Spinal cord (tissue), 10 donors: Measurements from ENCODE around the gene MTCL1. TPM values are rescaled to one million over a fixed set of nuclear protein-coding genes. Genes with fewer than 3 reads are reported as not detected.
A peak's percentile ranks its signal among the peaks of the same experiment; 100 is the strongest.

ENCODE experiments used
- DNase-seq, 6 donors: peaks; one replicate each; pipeline versions ENCODE4 v3.0.0 to v3.0.0-alpha.2; 2013 to 2015; ENCODE audit warnings: low spot score in 6 of 6, low read depth in 4 of 6
- H3K27ac ChIP-seq: one replicate; pipeline ENCODE4 v1.5.1; 2013; ENCODE audit warnings: low read depth, low read length, control low read depth
- H3K27me3 ChIP-seq: one replicate; pipeline ENCODE4 v1.6.1; 2013; ENCODE audit warnings: low read length; ENCODE audit not compliant: control insufficient read depth, insufficient read depth
- H3K36me3 ChIP-seq: one replicate; pipeline ENCODE4 v1.6.1; 2013; ENCODE audit warnings: low read length; ENCODE audit not compliant: control insufficient read depth, insufficient read depth
- H3K4me1 ChIP-seq: one replicate; pipeline ENCODE4 v1.6.1; 2013; ENCODE audit warnings: low read length; ENCODE audit not compliant: control insufficient read depth, insufficient read depth
- H3K4me3 ChIP-seq: one replicate; pipeline ENCODE4 v1.5.1; 2013; ENCODE audit warnings: low read depth, low read length, control low read depth
- H3K9me3 ChIP-seq: one replicate; pipeline ENCODE4 v1.6.1; 2013; ENCODE audit warnings: low read length; ENCODE audit not compliant: control insufficient read depth, insufficient read depth
- WGBS: methylation state at CpG from one replicate; pipeline ENCODE4 v1.1.5; 2013; ENCODE audit warnings: missing lambda C conversion rate; ENCODE audit not compliant: insufficient coverage; 5-methylcytosine and 5-hydroxymethylcytosine counted together
- polyA plus RNA-seq, 2 donors: library from polyadenylated mRNA; unstranded; fragments of 120-200 nt; gene quantifications; one replicate each; pipeline ENCODE4 v1.2.1, GENCODE V29; 2013; ENCODE audit not compliant: insufficient read length in 2 of 2
- total RNA-seq, 2 donors: library from RNA; depleted of rRNA in 1 of 2; stranded (reverse); fragments of 120-200 nt in 1 of 2; fragments of >200 nt in 1 of 2; gene quantifications; one replicate each; pipeline versions ENCODE4 v1.2.3 to v1.2.4, GENCODE V29; 2013 to 2014
- donor health status: healthy.

Gene MTCL1
- total and polyA plus RNA-seq, 4 donors = 11.3 to 24.8 (median 19.2) TPM

DNA sequence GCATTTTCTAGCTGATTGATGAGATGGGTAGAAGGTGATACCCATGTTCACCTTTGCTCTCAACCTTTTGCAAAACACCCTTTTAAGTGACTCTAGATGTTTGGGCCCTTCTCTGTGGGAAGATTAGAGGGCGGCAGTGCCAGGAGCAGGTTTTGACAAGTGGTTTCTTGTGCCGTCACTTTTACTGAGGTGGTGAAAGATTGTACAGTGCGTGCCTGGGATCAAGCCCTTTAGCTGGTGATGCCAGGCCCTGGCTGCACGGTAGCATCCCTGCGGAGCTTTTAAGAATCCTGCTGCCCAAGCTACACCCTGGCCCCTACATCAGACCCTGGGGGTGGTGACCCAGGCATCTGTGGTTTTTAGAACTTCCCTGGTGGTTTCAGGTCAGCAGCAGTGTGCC is 29.1 kb downstream of the MTCL1 start:
- 78% methylated on average over 5 of the region's 5 CpGs for WGBS
- no peak overlapping the region for H3K4me3 ChIP-seq
- H3K27ac ChIP-seq = no peak overlapping the region
- H3K4me1 ChIP-seq = peaks cover 14% of the 10 kb centered on the region
- no peaks in the 10 kb centered on the region for H3K9me3 ChIP-seq
- no peak for DNase-seq
- no peaks in the 10 kb centered on the region for H3K27me3 ChIP-seq
- peaks cover 11% of the 10 kb centered on the region for H3K36me3 ChIP-seq

DNA sequence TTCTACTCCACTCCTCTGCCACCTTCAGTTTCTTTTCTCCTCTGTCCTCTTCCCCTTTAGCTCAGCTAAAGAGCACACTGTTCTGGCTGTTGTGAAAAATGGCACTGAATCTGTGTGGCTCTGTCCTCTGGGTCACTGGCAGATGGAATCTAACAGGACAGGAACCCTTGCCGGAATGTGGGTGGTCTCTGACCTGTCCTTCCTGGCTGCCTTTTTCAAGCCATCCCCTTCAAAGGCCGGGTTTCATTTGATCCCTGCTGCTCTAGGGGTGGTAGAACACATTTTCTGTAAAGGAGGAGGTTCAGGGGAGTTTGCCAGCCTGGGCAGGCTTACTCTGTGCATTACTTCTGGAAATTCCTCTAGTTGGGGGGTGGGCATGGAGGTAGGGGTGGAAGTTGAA is 29.9 kb downstream of the MTCL1 start:
- WGBS = 38% methylated on average over 1 of the region's 2 CpGs
- peaks cover 14% of the 10 kb centered on the region for H3K4me1 ChIP-seq
- no peaks in the 10 kb centered on the region for H3K9me3 ChIP-seq
- DNase-seq = no peak
- no peaks in the 10 kb centered on the region for H3K27me3 ChIP-seq
- H3K4me3 ChIP-seq = no peak overlapping the region
- no peak overlapping the region for H3K27ac ChIP-seq
- H3K36me3 ChIP-seq = peaks cover 11% of the 10 kb centered on the region

DNA sequence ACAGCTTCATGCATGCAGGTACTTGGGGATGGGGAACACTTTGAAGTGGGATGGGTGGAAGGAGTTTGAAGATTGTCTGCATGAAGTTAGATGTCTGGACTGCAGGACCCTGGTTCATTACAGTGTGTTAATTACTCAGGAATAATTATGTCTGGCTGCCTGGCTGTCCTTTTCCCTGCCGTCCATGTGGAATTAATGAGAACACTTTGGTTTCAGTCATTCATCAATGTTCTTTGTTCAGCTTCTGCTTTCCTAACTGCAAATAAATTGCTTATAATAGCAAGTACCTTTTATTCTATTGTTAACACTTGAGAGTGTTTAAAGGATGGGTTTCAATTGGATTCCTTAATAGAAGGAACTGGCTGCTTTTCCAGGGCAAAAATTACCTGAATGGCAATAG is 35.8 kb downstream of the MTCL1 start:
- DNase-seq = peak in 3 of 6 donors; percentile 38 to 74 (median 71)
- peaks cover 4% of the 10 kb centered on the region for H3K36me3 ChIP-seq
- no peak overlapping the region for H3K27ac ChIP-seq
- peaks cover 7% of the 10 kb centered on the region for H3K4me1 ChIP-seq
- no CpG with 5 or more reads among the region's 1 CpG for WGBS
- H3K9me3 ChIP-seq = no peaks in the 10 kb centered on the region
- no peak overlapping the region for H3K4me3 ChIP-seq
- no peaks in the 10 kb centered on the region for H3K27me3 ChIP-seq

DNA sequence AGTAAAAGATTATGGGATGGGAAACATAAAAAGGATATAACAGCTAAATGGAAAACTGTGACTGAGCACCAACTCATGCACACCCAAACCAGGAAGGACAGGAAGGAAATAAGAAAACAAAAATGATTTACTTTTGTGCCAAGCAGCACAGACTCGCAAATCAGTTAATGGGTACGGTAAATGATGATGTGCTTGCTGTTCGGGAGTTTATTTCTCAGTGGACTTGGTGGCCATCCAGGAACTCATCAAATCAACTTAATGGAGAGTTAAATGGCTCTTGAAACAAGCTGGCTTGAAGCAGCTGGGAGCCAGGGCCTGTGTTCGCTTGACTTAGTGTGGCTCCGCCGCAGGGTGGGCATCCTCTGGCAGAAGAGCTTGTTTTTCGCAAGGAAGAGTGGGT is 36.2 kb downstream of the MTCL1 start:
- WGBS = 15% methylated on average over 7 of the region's 7 CpGs
- Histone ChIP-seq H3K36me3 (peaks cover 4% of the 10 kb centered on the region), H3K27me3 (no peaks in the 10 kb centered on the region), H3K27ac (no peak overlapping the region), H3K9me3 (no peaks in the 10 kb centered on the region), H3K4me3 (no peak overlapping the region), H3K4me1 (peaks cover 7% of the 10 kb centered on the region)
- peak; percentile 29 to 94 (median 64) for DNase-seq

DNA sequence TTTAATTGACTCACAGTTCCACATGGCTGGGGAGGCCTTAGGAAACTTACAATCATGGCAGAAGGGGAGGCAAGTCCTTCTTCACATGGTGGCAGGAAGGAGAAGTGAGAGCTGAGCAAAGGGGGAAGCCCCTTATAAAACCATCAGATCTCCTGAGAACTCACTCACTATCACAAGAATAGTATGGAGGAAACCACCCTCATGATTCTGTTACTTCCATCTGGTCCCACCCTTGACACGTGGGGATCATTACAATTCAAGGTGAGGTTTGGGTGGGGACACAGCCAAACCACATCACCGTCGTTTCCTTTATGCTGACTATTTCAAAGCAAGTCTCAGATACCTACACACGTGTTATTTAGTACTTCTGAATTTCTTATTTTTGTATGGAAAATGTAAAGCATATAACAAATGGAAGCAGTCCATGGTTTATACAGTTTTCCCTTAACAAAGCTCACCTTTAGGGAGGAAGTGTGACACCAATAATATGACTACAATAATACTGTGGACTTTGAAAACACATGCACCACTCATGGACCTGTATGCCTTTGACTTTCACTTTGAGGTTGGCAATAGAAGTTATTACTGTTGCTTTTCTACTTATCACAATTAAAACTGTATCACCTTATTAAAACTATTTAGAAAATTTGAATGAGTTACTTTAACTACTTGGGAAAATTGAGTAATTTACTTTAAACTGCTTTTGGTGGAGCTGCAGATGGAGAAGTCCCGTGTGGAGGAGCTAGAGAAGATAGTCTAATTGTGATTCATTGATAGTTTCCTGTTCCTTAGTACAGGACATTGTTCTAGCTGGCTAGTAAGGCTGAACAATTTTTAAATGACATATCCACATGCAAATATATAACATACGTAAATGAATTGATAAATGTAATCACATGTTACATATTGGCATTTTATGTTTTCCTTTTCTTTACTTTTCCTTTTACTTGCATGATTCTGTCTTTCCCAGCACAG is 37.3 kb downstream of the MTCL1 start:
- Histone ChIP-seq H3K27ac (no peak overlapping the region), H3K27me3 (no peaks in the 10 kb centered on the region), H3K9me3 (no peaks in the 10 kb centered on the region), H3K36me3 (peaks cover 6% of the 10 kb centered on the region), H3K4me3 (no peak overlapping the region), H3K4me1 (peaks cover 7% of the 10 kb centered on the region)
- WGBS = no CpG with 5 or more reads among the region's 6 CpGs
- DNase-seq = no peak

DNA sequence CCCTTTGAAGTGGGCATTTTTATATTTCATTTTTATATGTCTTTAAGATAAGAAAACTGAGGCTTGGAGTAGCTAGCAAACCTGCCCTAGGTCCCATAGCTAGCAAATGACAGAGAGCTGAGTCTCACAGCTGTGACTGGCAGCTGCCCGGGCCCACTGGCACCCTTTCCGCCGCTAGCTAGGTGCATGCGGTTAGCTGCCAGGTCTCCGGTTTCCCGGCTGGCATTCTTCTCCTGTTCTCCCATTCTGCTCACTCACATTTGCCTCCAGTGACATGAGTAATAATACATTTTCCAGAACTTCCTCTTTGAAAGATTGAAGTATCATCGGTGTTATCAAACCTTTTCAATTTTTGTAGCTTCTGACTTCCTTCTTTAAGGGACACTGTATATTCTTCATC is 38.7 kb downstream of the MTCL1 start:
- 87% methylated on average over 3 of the region's 7 CpGs for WGBS
- H3K36me3 ChIP-seq = peaks cover 12% of the 10 kb centered on the region
- H3K9me3 ChIP-seq = no peaks in the 10 kb centered on the region
- H3K4me1 ChIP-seq = peaks cover 7% of the 10 kb centered on the region
- H3K27ac ChIP-seq = no peak overlapping the region
- H3K4me3 ChIP-seq = no peak overlapping the region
- H3K27me3 ChIP-seq = no peaks in the 10 kb centered on the region
- DNase-seq = no peak

DNA sequence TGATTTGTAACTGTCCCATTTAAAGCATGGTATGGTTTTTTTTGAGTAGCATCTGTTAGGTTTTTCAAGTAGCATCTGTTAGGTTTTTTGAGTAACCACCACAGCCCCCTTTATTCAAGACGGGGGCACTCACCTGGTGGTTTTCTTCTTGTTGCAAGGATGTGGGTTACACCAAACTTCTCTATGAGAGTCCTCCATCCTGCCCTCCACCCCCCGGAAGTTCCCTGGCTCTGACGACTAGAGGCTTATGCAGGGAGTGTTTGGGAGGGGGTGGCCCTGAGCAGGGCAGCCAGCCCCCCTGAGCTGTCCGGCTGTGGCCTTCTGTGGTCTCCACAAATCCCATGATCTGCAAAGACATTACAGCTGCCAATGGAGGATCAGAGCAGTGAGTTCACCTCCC is 39.3 kb downstream of the MTCL1 start:
- DNase-seq = no peak
- Histone ChIP-seq H3K36me3 (peaks cover 12% of the 10 kb centered on the region), H3K27ac (no peak overlapping the region), H3K4me3 (no peak overlapping the region), H3K4me1 (peaks cover 7% of the 10 kb centered on the region), H3K9me3 (no peaks in the 10 kb centered on the region), H3K27me3 (no peaks in the 10 kb centered on the region)
- WGBS = 90% methylated on average over 2 of the region's 4 CpGs

DNA sequence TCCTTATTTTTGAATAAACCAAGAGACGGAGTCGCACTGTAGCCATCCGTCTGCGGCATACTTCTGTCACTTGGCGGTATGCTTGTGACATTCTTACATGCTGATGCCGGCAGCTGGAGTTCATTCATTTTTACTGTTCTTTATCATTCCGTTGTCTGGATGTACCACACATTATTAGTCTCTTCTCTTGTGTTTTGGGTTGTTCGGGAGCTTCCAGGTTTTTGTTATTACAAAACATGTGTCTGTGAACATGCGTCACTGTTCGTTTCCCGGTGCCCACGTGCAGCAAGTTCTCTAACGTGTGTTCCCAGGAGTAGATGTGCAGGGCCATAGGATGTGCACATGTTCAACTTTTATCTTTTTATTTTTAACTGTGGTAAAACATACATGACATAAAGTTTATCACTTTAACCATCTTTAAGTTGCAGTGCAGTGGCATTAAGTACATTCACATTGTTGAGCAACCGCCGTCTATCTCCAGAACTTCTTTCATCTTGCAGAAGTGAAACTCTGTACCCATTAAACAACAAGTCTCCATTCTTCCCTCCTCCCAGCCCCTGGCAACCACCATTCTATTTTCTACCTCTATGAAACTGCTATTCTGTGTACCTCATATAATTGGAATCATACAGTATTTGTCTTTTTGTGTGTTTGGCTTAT is 40.1 kb downstream of the MTCL1 start:
- H3K27me3 ChIP-seq = no peaks in the 10 kb centered on the region
- H3K36me3 ChIP-seq = peaks cover 12% of the 10 kb centered on the region
- no peaks in the 10 kb centered on the region for H3K9me3 ChIP-seq
- H3K4me3 ChIP-seq = no peak overlapping the region
- no peak overlapping the region for H3K27ac ChIP-seq
- H3K4me1 ChIP-seq = peaks cover 7% of the 10 kb centered on the region
- no peak for DNase-seq
- WGBS = 82% methylated on average over 3 of the region's 15 CpGs

DNA sequence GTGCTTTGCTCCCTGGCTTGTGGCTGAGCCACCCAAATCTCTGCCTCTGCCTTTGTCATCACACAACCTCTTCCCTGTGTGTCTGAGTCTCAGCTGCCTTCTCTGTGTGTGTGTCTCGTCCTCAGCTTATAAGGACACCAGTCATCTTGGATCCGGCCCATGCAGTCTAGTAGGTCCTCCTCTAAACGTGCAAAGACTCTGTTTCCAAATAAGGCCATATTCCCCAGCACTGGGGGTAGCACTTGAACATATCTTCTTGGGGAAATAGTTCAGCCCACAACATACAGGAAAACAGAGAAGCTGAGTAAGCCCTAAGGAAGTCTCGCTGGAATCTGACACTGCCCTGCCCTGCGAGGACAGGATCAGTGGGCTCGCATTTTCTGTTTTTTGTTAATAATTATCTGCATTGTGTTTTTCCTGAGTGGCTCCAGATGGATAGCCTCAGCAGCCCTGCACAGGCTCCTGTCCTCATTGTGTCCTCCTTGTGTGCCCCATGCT is 42.1 kb downstream of the MTCL1 start:
- Histone ChIP-seq H3K4me1 (no peaks in the 10 kb centered on the region), H3K9me3 (no peaks in the 10 kb centered on the region), H3K4me3 (no peak overlapping the region), H3K27me3 (no peaks in the 10 kb centered on the region), H3K36me3 (peaks cover 14% of the 10 kb centered on the region), H3K27ac (no peak overlapping the region)
- DNase-seq = no peak
- WGBS = 94% methylated on average over 5 of the region's 6 CpGs
